ENCODE measurements around the gene GJC2. TPM values are rescaled to one million over a fixed set of nuclear protein-coding genes. Genes with fewer than 3 reads are reported as not detected.

The GJC2 gene
- total and polyA plus RNA-seq, 2 donors from 2014 or later = 0.73 to 6.0 TPM

DNA sequence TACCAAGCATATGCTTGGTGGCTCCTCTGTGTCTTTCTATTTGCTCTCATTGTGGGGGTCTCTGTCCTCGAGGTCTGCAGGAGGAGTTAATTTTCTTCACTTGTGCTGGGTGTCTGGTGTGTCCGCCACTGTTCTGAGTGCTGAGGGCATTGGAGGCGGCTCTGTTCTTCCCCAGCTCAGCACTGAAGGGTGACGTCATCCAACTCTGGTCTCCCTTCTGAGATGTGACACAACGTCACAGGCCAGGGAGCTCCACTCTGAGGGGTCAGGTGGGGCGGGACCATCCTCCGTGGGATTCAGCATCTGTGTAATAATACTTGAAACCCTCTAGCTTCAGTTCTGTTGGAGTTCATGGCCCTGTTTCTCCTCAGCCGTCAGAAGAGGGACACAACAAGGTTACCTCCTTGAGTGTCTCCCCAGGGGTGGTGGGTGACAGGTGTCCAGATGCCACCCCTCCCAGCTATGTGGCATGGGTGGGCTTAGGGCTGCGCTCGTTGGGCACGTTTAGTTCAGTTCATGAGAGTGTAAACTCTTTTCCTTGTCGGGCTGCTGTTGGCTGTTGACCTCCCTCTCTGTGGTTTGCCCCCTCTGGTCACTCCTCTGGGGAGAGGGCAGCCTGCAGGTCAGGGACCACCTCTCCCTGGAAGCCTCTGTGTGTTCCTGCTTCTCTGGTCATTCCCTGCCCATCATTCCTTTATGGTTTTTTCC lies 19.0 kb downstream of the GJC2 start:
- Histone ChIP-seq H3K27ac (ENCODE audit: low read depth in 2 of 2, low read length in 2 of 2) (no peak overlapping the region), H3K9ac (ENCODE audit: low read length in 3 of 3) (no peak overlapping the region)
- DNase-seq = peak in 2 of 5 donors; percentile 41 to 51

DNA sequence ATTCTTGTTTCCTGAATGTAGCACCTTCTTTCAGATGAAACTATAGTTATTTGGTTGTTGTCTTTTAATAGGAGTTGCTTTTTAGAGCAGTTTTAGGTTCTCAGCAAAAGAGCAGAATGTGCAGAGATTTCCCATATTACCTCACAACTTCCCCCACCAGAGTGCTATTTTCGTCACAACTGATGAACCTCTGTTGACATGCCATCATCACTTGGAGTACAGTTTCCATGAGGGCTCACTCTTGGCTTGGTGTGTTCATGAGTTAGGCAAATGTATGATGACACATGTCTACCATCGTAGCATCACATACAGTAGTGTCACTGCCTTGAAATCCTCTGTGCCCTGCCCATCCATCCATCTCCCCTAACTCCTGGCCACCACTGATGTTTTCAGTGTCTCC lies 19.6 kb downstream of the GJC2 start:
- Histone ChIP-seq H3K4me1 (ENCODE audit: control insufficient read depth in 2 of 3, insufficient read depth in 2 of 3, low read depth in 1 of 3, low read length in 3 of 3) (peaks cover 0 to 6% (median 6%) of the 10 kb centered on the region in 3 donors), H3K9me3 (ENCODE audit: control insufficient read depth in 2 of 3, insufficient read depth in 1 of 3, low read length in 3 of 3) (no peaks in the 10 kb centered on the region), H3K9ac (ENCODE audit: low read length in 3 of 3) (no peak overlapping the region), H3K4me3 (ENCODE audit: low read length in 3 of 3) (no peak overlapping the region), H3K36me3 (ENCODE audit: control insufficient read depth in 2 of 3, insufficient read depth in 3 of 3, low read length in 3 of 3) (no peaks in the 10 kb centered on the region), H3K27me3 (ENCODE audit: control insufficient read depth, insufficient read depth, low read length) (no peaks in the 10 kb centered on the region), H3K27ac (ENCODE audit: low read depth in 2 of 2, low read length in 2 of 2) (no peak overlapping the region)
- DNase-seq (no peak), FAIRE-seq (no peak)
- intact Hi-C loops (cut with DNase I) = no loop called here
- TF ChIP-seq CTCF (IDR thresholded peaks at IDR 0.05; ENCODE audit: borderline replicate concordance, extremely low read depth, insufficient read depth) = no peak

More for the DNA sequence above, 19.0 kb downstream of the GJC2 start:
- intact Hi-C loops (cut with DNase I) = no loop called here
- Histone ChIP-seq H3K4me1 (ENCODE audit: control insufficient read depth in 2 of 3, insufficient read depth in 2 of 3, low read depth in 1 of 3, low read length in 3 of 3) (peaks cover 0 to 6% (median 6%) of the 10 kb centered on the region in 3 donors), H3K27me3 (ENCODE audit: control insufficient read depth, insufficient read depth, low read length) (no peaks in the 10 kb centered on the region), H3K36me3 (ENCODE audit: control insufficient read depth in 2 of 3, insufficient read depth in 3 of 3, low read length in 3 of 3) (no peaks in the 10 kb centered on the region), H3K4me3 (ENCODE audit: low read length in 3 of 3) (no peak overlapping the region), H3K9me3 (ENCODE audit: control insufficient read depth in 2 of 3, insufficient read depth in 1 of 3, low read length in 3 of 3) (no peaks in the 10 kb centered on the region)
- TF ChIP-seq CTCF (IDR thresholded peaks at IDR 0.05; ENCODE audit: borderline replicate concordance, extremely low read depth, insufficient read depth) = no peak
- no peak for FAIRE-seq

- Histone ChIP-seq H3K36me3 (ENCODE audit: control insufficient read depth in 2 of 3, insufficient read depth in 3 of 3, low read length in 3 of 3) (peaks cover 0 to 3% (median 0%) of the 10 kb centered on the region in 3 donors), H3K27ac (ENCODE audit: low read depth in 2 of 2, low read length in 2 of 2) (no peak overlapping the region), H3K9me3 (ENCODE audit: control insufficient read depth in 2 of 3, insufficient read depth in 1 of 3, low read length in 3 of 3) (no peaks in the 10 kb centered on the region), H3K27me3 (ENCODE audit: control insufficient read depth, insufficient read depth, low read length) (no peaks in the 10 kb centered on the region), H3K9ac (ENCODE audit: low read length in 3 of 3) (no peak overlapping the region), H3K4me1 (ENCODE audit: control insufficient read depth in 2 of 3, insufficient read depth in 2 of 3, low read depth in 1 of 3, low read length in 3 of 3) (peaks cover 0 to 6% (median 6%) of the 10 kb centered on the region in 3 donors), H3K4me3 (ENCODE audit: low read length in 3 of 3) (no peak overlapping the region)
- TF ChIP-seq CTCF (IDR thresholded peaks at IDR 0.05; ENCODE audit: borderline replicate concordance, extremely low read depth, insufficient read depth) = no peak
- FAIRE-seq (no peak), DNase-seq (peak in 1 of 5 donors; percentile 28)
- intact Hi-C loops (cut with DNase I) = no loop called here
Observed at GRCh38 chr1:228170666-228171065, 20.9 kb downstream of the GJC2 start.
